ENCODE data around the gene ZNF829.

ZNF829 gene

GRCh38 chr19:36851898-36852297 is 64.2 kb downstream of the ZNF829 start:
- TF ChIP-seq CTCF (conservative IDR thresholded peaks at IDR 0.05; ENCODE audit: low read depth, low read length), result no peak
- DNase-seq (ENCODE audit: low read depth), result no peak
- H3K4me3 ChIP-seq (ENCODE audit: low read length), result peak overlapping the region; percentile 99

GRCh38 chr19:36850559-36851442 is 65.3 kb downstream of the ZNF829 start, which contains the start of gene ZNF345:
ZNF345 (plus strand) TSS chr19:36850876; CDS start chr19:36876831, 25,955 bp downstream.
- no peak for TF ChIP-seq CTCF (conservative IDR thresholded peaks at IDR 0.05; ENCODE audit: low read depth, low read length)
- peak within 1 kb of the TSS; percentile 99 for H3K4me3 ChIP-seq (ENCODE audit: low read length)

GRCh38 chr19:36849701-36850558 is 66.2 kb downstream of the ZNF829 start:
- no peak for TF ChIP-seq CTCF (conservative IDR thresholded peaks at IDR 0.05; ENCODE audit: low read depth, low read length)
- DNase-seq (ENCODE audit: low read depth), result peak; percentile 70
- peak overlapping the region; percentile 99 for H3K4me3 ChIP-seq (ENCODE audit: low read length)

More at GRCh38 chr19:36850559-36851442, 65.3 kb downstream of the ZNF829 start, which contains the start of gene ZNF345:
- DNase-seq (ENCODE audit: low read depth), result peak; percentile 85

GRCh38 chr19:36847968-36848367 is 68.1 kb downstream of the ZNF829 start:
- no peak for TF ChIP-seq CTCF (conservative IDR thresholded peaks at IDR 0.05; ENCODE audit: low read depth, low read length)
- no peak overlapping the region for H3K4me3 ChIP-seq (ENCODE audit: low read length)
- no peak for DNase-seq (ENCODE audit: low read depth)

- no peak for DNase-seq (ENCODE audit: low read depth)
- no peak for TF ChIP-seq CTCF (conservative IDR thresholded peaks at IDR 0.05; ENCODE audit: low read depth, low read length)
- peak overlapping the region; percentile 89 for H3K4me3 ChIP-seq (ENCODE audit: low read length)
Observed at GRCh38 chr19:36838784-36839324, 77.2 kb downstream of the ZNF829 start.
